Stimulated activated naive CD4-positive, alpha-beta T cell (primary cell): ENCODE results near the gene OR5M8.

Experiments used
- DNase-seq, 6 experiments: peaks; one replicate each; lab custom pipeline; 2025; lab: John Stamatoyannopoulos, UW

The OR5M8 gene

DNA sequence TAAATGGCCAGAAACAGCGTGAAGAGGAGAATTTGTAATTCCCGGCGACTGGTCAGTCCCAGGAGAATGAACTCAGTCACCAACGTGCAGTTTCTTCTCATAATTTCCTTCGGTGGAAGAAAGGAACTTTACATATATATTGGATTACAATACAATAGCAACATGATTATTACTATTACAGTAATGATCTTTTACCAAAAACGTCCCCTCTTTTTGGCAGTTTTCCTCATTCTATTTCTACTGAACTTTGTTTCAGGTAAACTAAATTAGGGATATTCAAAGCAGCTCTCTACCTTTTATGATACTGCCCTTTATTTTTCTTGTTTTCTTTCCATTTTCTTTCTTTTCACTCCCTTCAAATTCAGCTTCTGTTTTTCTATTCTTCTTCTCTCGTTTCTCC is at the start of gene OR5M8:
Gene OR5M8, minus strand, starts transcription at position 101 of the 400 bp plus-strand sequence. Its CDS starts 0 bp downstream, at position 101.
- DNase-seq, result no peak

DNA sequence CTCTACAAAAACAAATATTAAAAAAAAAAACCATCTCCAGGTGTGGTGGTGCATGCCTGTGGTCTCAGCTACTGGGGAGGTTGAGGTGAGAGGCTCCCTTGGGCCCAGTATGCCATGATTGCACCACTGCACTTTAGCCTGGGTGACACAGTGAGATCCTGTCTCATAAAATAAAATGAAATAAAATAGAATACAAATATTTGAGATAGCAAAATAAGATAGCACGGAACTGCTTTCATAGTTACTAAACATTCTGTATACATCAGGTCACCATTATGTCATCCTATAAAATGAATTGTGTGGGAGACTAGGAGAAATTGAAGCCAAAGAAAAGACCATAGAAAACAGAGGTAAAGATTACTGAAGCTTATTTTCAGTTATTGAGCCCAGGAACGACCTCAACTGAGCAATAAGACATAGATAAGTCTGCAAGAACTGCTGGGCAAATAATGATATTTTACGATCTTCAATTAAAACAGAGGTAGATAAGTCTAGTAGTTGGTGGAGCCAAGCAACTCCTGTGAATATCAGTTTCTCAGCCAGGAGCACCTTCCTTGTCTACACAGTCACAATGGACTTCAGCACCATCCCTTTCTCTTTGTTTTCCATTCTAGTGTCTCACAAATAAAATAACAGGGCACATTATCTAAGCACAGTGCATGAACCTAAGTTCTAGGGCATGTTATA is 42.0 kb upstream of the OR5M8 start:
- DNase-seq, result no peak

DNA sequence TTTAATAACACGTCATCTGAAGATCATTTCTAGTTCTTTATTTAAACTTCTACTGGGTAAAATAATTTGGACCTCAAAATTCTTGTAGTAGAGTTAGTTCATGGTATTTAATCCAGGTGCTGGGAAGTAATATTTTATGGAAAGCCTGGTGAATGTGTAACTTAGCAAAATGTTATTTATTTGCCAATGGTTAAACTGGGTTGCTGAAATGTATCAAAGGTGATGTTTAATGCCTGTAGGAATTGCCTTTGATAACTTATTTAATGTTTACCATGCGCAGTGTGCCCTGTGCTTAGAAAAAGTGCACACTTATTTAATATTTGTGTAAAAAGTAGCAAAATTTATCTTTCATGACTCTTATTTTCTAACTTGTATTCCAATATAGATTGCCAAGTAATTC is 40.7 kb upstream of the OR5M8 start:
- DNase-seq, result no peak

GRCh38 chr11:56522008-56522407 is 30.8 kb upstream of the OR5M8 start:
- no peak for DNase-seq

- no peak for DNase-seq
Measured at GRCh38 chr11:56513280-56513679, 22.1 kb upstream of the OR5M8 start.

DNA sequence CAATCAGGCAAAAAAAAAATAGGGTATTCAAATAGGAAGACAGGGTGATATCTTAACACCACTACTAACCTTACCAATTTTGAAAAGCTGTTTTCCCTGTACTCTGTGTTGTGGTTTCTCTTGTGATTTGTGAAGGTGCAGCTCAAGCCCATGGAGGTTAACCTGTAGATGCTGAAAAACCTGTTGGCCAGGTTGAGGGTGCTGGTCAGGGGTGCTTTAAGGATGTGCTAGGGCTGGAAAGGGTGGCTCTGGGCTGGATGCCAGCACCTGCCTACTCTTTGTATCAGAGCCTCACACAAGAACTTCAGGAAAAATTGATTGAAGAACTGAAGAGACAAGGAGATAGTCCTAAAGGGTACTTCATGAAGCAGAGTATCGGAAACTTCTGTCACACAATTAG is 18.3 kb upstream of the OR5M8 start:
- no peak for DNase-seq

GRCh38 chr11:56497010-56497409 is 5.8 kb upstream of the OR5M8 start:
- no peak for DNase-seq

GRCh38 chr11:56495117-56495516 is 3.9 kb upstream of the OR5M8 start:
- no peak for DNase-seq

GRCh38 chr11:56486801-56487200 is 4.4 kb downstream of the OR5M8 start:
- no peak for DNase-seq

GRCh38 chr11:56474729-56475235 is 16.4 kb downstream of the OR5M8 start:
- no peak for DNase-seq

DNA sequence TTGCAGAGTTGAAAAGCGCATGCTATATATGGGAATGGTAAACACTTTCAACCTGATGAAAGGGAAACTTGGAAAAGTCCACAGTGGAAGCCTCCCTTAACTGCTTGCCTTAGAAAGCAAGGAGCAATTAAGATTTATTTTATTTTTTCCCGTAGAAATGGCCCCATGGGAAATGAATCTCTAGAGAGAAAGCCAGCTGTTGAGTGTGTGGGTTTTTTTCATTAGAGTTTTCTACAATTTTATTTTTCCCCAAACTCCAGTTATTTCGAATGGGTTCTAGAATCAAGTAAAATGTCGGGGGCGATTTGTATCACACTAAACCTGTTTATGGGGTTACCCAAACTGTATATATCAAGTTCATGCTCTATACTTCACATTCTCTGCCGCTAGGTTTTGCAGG is 17.9 kb downstream of the OR5M8 start, which contains the start of gene OR5M3:
Gene OR5M3, minus strand, starts transcription at position 101 of the 400 bp plus-strand sequence. CDS start 2,855 bp downstream, outside the sequence.
- no peak for DNase-seq

DNA sequence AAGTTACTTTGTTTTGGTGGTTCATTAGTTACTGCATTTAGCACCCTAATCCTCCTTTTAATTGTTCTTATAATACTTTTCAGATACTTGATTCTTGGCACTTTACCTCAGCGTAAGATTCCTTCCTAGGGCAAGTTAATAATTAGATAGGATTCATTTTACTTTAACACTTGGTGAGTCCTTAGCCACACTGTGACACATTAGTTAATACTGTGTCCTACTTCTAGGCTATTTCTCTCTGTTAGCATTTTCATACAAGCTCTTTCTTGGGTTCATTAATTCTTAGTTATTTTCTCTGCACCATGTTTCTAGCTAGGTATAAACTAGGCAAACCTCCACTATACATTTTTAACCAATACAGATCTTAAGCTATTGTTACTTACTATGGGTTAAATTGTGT is 34.1 kb downstream of the OR5M8 start:
- no peak for DNase-seq

- DNase-seq, result no peak
Measured at GRCh38 chr11:56453521-56453920, 37.6 kb downstream of the OR5M8 start.
